Testis (tissue), 3 donors: Measurements from ENCODE around the gene TCF4. TPM values are rescaled to one million over a fixed set of nuclear protein-coding genes. Genes with fewer than 3 reads are reported as not detected.

Experiments used
- DNase-seq: peaks from one replicate; pipeline ENCODE4 v3.0.0-alpha.2; 2019
- H3K27ac ChIP-seq, 2 donors: fragments of 200-600 bp; sonication (generic); one replicate each; pipeline ENCODE4 v1.5.1; 2019
- H3K27me3 ChIP-seq: fragments of 200-600 bp; sonication (generic); one replicate; pipeline ENCODE4 v1.5.1; 2019
- H3K36me3 ChIP-seq: fragments of 200-600 bp; sonication (generic); one replicate; pipeline ENCODE4 v1.5.1; 2017; ENCODE audit warnings: low read depth; ENCODE audit errors: missing control alignments
- H3K4me1 ChIP-seq: fragments of 200-600 bp; sonication (generic); one replicate; pipeline ENCODE4 v1.5.1; 2019
- H3K4me3 ChIP-seq, 2 donors: fragments of 200-600 bp; sonication (generic); one replicate each; pipeline ENCODE4 v1.5.1; 2017 to 2019
- H3K9me3 ChIP-seq: fragments of 200-600 bp; sonication (generic); one replicate; pipeline ENCODE4 v1.5.1; 2017
- POLR2A ChIP-seq: fragments of 450-650 bp; IDR thresholded peaks from one replicate; pipeline ENCODE4 v1.6.1; 2017; ENCODE audit warnings: antibody characterized with exemption, mild to moderate bottlenecking, moderate library complexity
- WGBS, 2 donors: methylation state at CpG; one replicate each; pipeline ENCODE4 v1.1.5; 2018; 5-methylcytosine and 5-hydroxymethylcytosine counted together
- intact Hi-C: fragments of 100-400 bp; cut with DNase I; formaldehyde crosslinking; loops from one replicate; pipeline ENCODE4 v1.15.1; 2023; ENCODE audit warnings: low total_unique reads
- polyA plus RNA-seq: library from polyadenylated mRNA; stranded (reverse); fragments of 350-450 nt; fragmentation: Illumina TruSeq; extraction: RNeasy Lipid Tissue Mini Kit (QIAGEN cat#74804); gene quantifications from one replicate; pipeline ENCODE4 v1.2.3, GENCODE V29; 2014; ENCODE audit warnings: low read depth, low replicate concordance; ENCODE audit not compliant: insufficient read depth
- total RNA-seq, 2 donors: library from RNA; depleted of rRNA; stranded (reverse); fragments of >200 nt; gene quantifications; one replicate each; pipeline ENCODE4 v1.2.3, GENCODE V29; 2016
- TF ChIP-seq, protein P1 (sequence below), 3 experiments: fragments of 450-650 bp in 2 of 3; fragments of 200-600 bp in 1 of 3; sonication (generic) in 1 of 3; IDR thresholded peaks; one replicate each; pipeline ENCODE4 v1.5.1; 2016 to 2019; ENCODE audit warnings: antibody characterized with exemption in 3 of 3, mild to moderate bottlenecking in 2 of 3, moderate library complexity in 1 of 3

TCF4 gene
- total and polyA plus RNA-seq, 3 donors from 2014 or later, result 50.8 to 122 (median 110) TPM

DNA sequence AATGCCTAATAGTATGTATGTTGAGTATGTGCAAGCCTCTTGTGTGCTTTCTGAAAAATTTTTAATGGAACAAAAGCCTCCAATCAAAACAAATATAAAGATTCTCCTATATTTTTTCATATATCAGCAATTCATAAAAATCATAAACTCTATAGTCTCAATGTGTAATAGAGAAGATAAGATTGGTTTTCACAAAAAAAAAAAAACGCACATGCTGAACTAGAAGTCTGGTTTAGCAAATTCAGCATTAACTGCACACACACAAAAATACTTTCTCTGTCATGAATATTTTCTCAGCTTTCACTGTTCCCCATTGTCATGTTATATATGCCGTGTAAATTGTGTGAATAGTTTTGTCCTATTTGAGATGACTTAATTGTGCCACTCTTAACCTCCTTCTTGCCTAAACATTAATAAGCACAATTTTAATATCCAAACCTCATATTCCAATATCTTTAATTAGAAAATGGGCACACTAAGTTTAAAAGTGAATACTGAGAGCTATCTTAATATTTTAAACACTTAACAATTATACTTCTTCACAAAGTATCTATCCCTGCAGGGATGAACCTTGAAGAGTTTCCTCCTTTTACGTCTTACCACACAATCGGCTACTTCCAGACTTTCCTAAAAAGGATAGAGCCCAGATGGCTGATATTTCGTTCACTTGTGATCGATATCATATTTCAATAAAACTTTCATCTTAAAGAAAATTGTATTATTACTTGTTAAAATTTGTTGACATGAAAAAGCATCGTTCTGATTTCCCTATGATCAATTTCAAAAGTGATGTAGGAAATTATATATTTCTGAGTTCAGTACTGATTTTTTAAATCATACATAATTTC lies 242.7 kb downstream of the TCF4 start:
- H3K4me3 ChIP-seq, result no peak overlapping the region
- no peak for TF ChIP-seq POLR2A
- TF ChIP-seq, protein P1, sequence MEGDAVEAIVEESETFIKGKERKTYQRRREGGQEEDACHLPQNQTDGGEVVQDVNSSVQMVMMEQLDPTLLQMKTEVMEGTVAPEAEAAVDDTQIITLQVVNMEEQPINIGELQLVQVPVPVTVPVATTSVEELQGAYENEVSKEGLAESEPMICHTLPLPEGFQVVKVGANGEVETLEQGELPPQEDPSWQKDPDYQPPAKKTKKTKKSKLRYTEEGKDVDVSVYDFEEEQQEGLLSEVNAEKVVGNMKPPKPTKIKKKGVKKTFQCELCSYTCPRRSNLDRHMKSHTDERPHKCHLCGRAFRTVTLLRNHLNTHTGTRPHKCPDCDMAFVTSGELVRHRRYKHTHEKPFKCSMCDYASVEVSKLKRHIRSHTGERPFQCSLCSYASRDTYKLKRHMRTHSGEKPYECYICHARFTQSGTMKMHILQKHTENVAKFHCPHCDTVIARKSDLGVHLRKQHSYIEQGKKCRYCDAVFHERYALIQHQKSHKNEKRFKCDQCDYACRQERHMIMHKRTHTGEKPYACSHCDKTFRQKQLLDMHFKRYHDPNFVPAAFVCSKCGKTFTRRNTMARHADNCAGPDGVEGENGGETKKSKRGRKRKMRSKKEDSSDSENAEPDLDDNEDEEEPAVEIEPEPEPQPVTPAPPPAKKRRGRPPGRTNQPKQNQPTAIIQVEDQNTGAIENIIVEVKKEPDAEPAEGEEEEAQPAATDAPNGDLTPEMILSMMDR (IDR thresholded peaks at IDR 0.05), result no peak
- intact Hi-C loops, result no loop called here
- H3K36me3 ChIP-seq, result no peaks in the 10 kb centered on the region
- H3K9me3 ChIP-seq, result no peaks in the 10 kb centered on the region
- WGBS, 2 donors, result 81 to 83% methylated on average over 7 of the region's 7 CpGs
- no peaks in the 10 kb centered on the region for H3K4me1 ChIP-seq
- no peak overlapping the region for H3K27ac ChIP-seq
- DNase-seq, result no peak
- H3K27me3 ChIP-seq, result no peaks in the 10 kb centered on the region

DNA sequence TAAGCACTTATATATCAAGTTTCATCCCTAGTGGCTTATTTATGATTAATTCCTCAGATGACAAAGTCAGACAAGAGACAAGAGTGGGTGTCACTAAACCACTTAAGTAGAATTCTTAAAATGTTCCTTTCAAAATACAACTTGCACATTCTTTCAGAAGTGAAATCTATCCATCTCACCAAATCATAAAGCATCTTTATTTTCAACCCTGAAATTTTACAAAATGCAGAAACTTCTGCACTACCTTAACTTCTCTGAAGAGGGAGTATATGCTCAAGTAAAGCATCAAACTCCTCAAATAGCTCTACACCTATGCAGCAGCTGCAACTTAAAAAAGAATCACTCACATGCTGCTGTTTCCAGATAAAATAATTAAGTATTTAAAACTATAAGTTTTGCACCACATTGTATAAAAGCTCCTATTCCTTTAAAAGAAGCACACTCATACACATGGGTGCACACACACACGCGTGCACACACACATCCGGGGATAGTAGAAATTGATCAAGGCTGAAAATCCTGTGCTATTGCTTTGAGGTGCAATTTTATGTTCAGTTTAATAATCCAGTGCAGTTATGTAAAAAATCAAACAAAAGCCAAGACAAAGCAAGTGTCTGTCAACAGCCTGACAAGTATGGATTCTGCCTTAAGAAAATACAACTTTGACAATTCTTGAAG lies 244.5 kb downstream of the TCF4 start:
- Histone ChIP-seq H3K27me3 (no peaks in the 10 kb centered on the region), H3K4me3 (no peak overlapping the region), H3K27ac (no peak overlapping the region), H3K4me1 (no peaks in the 10 kb centered on the region), H3K9me3 (no peaks in the 10 kb centered on the region), H3K36me3 (no peaks in the 10 kb centered on the region)
- 87 to 92% methylated on average over 3 of the region's 3 CpGs for WGBS, 2 donors
- no peak for TF ChIP-seq POLR2A
- TF ChIP-seq, protein P1 (IDR thresholded peaks at IDR 0.05), result peak in 2 of 3 experiments; percentile 56 to 58
- no peak for DNase-seq
- intact Hi-C loops, result no loop called here

DNA sequence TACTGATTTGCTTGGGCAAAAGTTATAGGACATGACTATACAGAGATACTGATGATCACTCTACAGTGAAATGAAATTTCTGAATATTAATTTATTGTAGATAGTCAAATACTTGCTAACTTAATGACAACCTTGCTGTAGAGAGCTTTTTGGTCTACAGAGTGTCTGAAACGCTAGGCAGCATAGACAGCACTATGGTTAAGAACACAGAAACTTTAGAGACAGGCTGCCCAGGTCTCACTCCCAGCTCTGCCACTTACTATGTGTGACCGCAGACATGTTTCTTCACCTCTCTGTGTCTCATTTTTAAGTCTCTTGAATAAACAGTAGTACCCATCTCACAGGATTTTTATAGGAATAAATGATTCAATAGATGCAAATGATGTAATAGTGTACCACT lies 247.0 kb downstream of the TCF4 start:
- no peak overlapping the region for H3K4me3 ChIP-seq
- intact Hi-C loops, result no loop called here
- no peaks in the 10 kb centered on the region for H3K27me3 ChIP-seq
- no peaks in the 10 kb centered on the region for H3K9me3 ChIP-seq
- H3K27ac ChIP-seq, result no peak overlapping the region
- DNase-seq, result no peak
- WGBS, 2 donors, result 84 to 93% methylated on average over 2 of the region's 2 CpGs
- TF ChIP-seq, protein P1 (IDR thresholded peaks at IDR 0.05), result no peak
- no peak for TF ChIP-seq POLR2A
- no peaks in the 10 kb centered on the region for H3K36me3 ChIP-seq
- no peaks in the 10 kb centered on the region for H3K4me1 ChIP-seq

DNA sequence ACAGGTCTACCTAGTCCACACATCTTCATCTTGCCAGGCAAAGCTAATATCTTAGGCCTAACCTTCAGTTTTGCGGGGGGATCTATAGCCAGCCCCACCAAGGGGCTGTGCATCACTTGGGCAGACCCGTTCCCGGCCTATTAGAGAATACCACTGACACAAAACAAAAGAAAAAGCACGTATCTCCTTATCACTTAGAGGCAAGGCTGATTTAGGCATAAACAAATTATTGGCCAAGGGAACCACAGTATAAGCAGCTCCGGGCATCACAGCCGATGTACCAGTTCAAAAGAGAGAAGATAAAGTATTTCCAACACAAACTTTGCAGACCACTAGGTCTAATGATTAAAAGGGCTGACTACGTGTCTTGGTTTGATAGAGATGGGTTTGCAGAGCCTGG lies 248.0 kb downstream of the TCF4 start:
- H3K9me3 ChIP-seq, result no peaks in the 10 kb centered on the region
- TF ChIP-seq POLR2A, result no peak
- TF ChIP-seq, protein P1 (IDR thresholded peaks at IDR 0.05), result no peak
- no peaks in the 10 kb centered on the region for H3K27me3 ChIP-seq
- intact Hi-C loops, result no loop called here
- DNase-seq, result no peak
- no peak overlapping the region for H3K4me3 ChIP-seq
- no peaks in the 10 kb centered on the region for H3K36me3 ChIP-seq
- 76 to 79% methylated on average over 7 of the region's 7 CpGs for WGBS, 2 donors
- H3K27ac ChIP-seq, result no peak overlapping the region
- no peaks in the 10 kb centered on the region for H3K4me1 ChIP-seq
